ENCODE results near the gene FAM3C. TPM values are rescaled to one million over a fixed set of nuclear protein-coding genes. Genes with fewer than 3 reads are reported as not detected.

Gene FAM3C
- polyA plus RNA-seq, 4 donors = 105 to 156 (median 122) TPM

- no peak for DNase-seq (ENCODE audit: low read depth in 4 of 4, low spot score in 3 of 4)
Observed at GRCh38 chr7:121411597-121411979, 15.5 kb upstream of the FAM3C start.

GRCh38 chr7:121410829-121411596 lies 14.9 kb upstream of the FAM3C start:
- DNase-seq (ENCODE audit: low read depth in 4 of 4, low spot score in 3 of 4) = no peak

- no peak for DNase-seq (ENCODE audit: low read depth in 4 of 4, low spot score in 3 of 4)
Observed at GRCh38 chr7:121406944-121407343, 10.8 kb upstream of the FAM3C start.

GRCh38 chr7:121406461-121406860 lies 10.4 kb upstream of the FAM3C start:
- no peak for DNase-seq (ENCODE audit: low read depth in 4 of 4, low spot score in 3 of 4)

GRCh38 chr7:121404348-121404747 lies 8.2 kb upstream of the FAM3C start:
- DNase-seq (ENCODE audit: low read depth in 4 of 4, low spot score in 3 of 4) = no peak

GRCh38 chr7:121402701-121403100 lies 6.6 kb upstream of the FAM3C start:
- DNase-seq (ENCODE audit: low read depth in 4 of 4, low spot score in 3 of 4) = no peak

GRCh38 chr7:121401896-121402295 lies 5.8 kb upstream of the FAM3C start:
- DNase-seq (ENCODE audit: low read depth in 4 of 4, low spot score in 3 of 4) = no peak

- no peak for DNase-seq (ENCODE audit: low read depth in 4 of 4, low spot score in 3 of 4)
Observed at GRCh38 chr7:121398246-121398645, 2.1 kb upstream of the FAM3C start.

- no peak for DNase-seq (ENCODE audit: low read depth in 4 of 4, low spot score in 3 of 4)
Observed at GRCh38 chr7:121397822-121398221, 1.7 kb upstream of the FAM3C start.

- no peak for DNase-seq (ENCODE audit: low read depth in 4 of 4, low spot score in 3 of 4)
Observed at GRCh38 chr7:121397361-121397760, 1.3 kb upstream of the FAM3C start.

GRCh38 chr7:121395494-121395960 lies 581 bp downstream of the FAM3C start:
- DNase-seq (ENCODE audit: low read depth in 4 of 4, low spot score in 3 of 4) = peak in 1 of 4 donors; percentile 10

GRCh38 chr7:121394709-121395140 lies 1.4 kb downstream of the FAM3C start:
- no peak for DNase-seq (ENCODE audit: low read depth in 4 of 4, low spot score in 3 of 4)

- no peak for DNase-seq (ENCODE audit: low read depth in 4 of 4, low spot score in 3 of 4)
Observed at GRCh38 chr7:121393005-121393366, 3.1 kb downstream of the FAM3C start.

GRCh38 chr7:121392277-121393004 lies 3.7 kb downstream of the FAM3C start:
- DNase-seq (ENCODE audit: low read depth in 4 of 4, low spot score in 3 of 4) = no peak

- DNase-seq (ENCODE audit: low read depth in 4 of 4, low spot score in 3 of 4) = no peak
Observed at GRCh38 chr7:121391686-121392085, 4.4 kb downstream of the FAM3C start.

GRCh38 chr7:121390617-121391016 lies 5.5 kb downstream of the FAM3C start:
- no peak for DNase-seq (ENCODE audit: low read depth in 4 of 4, low spot score in 3 of 4)

GRCh38 chr7:121390109-121390508 lies 6.0 kb downstream of the FAM3C start:
- DNase-seq (ENCODE audit: low read depth in 4 of 4, low spot score in 3 of 4) = no peak

- DNase-seq (ENCODE audit: low read depth in 4 of 4, low spot score in 3 of 4) = no peak
Observed at GRCh38 chr7:121388950-121389349, 7.2 kb downstream of the FAM3C start.

- DNase-seq (ENCODE audit: low read depth in 4 of 4, low spot score in 3 of 4) = no peak
Observed at GRCh38 chr7:121385800-121386179, 10.3 kb downstream of the FAM3C start.

- DNase-seq (ENCODE audit: low read depth in 4 of 4, low spot score in 3 of 4) = no peak
Observed at GRCh38 chr7:121385056-121385799, 10.9 kb downstream of the FAM3C start.

- no peak for DNase-seq (ENCODE audit: low read depth in 4 of 4, low spot score in 3 of 4)
Observed at GRCh38 chr7:121384265-121384664, 11.8 kb downstream of the FAM3C start.

Data from left renal pelvis (tissue), 4 donors.